GM10248 (cell line): ENCODE results near the gene MEIS1.

ENCODE experiments used
- CTCF ChIA-PET: fragments of 300-600 bp; sonication (Branson Sonifier 250); formaldehyde crosslinking; extraction: SDS; loops from one replicate; lab custom pipeline; 2021; ENCODE audit warnings: antibody characterized with exemption; lab: Yijun Ruan, JAX
- POLR2A ChIA-PET: fragments of 350-650 bp; sonication (Branson Sonifier 250); formaldehyde crosslinking; extraction: SDS; loops from one replicate; lab custom pipeline; 2020; ENCODE audit warnings: antibody characterized with exemption; lab: Yijun Ruan, JAX
- DNase-seq: peaks from one replicate; pipeline ENCODE4 v3.0.0; 2012; ENCODE audit errors: extremely low spot score
- CTCF ChIP-seq: IDR thresholded peaks from 2 replicates; pipeline ENCODE4 v1.5.1; 2012; ENCODE audit warnings: mild to moderate bottlenecking, low read depth; ENCODE audit errors: extremely low read depth, missing control alignments, control extremely low read depth

The MEIS1 gene

DNA sequence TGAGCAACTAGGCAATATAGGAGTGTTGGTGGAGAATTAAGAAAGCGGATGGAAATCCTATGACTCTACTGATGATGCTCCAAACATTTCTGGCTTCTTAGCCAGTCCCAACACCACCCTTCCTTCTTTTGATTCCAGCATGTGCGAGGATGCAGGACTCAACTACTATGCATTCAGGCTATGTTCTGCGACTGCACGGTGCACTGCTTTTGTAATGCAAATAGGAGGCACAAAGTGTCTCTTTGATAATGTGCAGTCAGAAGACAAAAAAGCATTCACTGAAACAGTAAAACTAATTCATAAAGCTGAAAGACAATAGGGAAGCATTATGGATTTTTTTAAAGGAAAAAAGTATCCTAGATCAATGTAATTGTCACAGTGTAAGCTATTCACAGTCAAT, 106.7 kb downstream of the MEIS1 start:
- CTCF ChIA-PET: interaction anchor here (1.6 kb wide), 1 partner anchor 12 kb away, joined by 3 read pairs; no protein-coding TSS in a partner anchor
- DNase-seq: no peak
- POLR2A ChIA-PET: no interaction called here
- TF ChIP-seq CTCF: no peak

- POLR2A ChIA-PET: no interaction called here
- no peak for DNase-seq
- no peak for TF ChIP-seq CTCF
- CTCF ChIA-PET: interaction anchor here (1.6 kb wide), 1 partner anchor 10 kb away, joined by 3 read pairs; no protein-coding TSS in a partner anchor
These were observed 108.4 kb downstream of the MEIS1 start for GRCh38 chr2:66543257-66543767.

- CTCF ChIA-PET: interaction anchor here (1.0 kb wide), 1 partner anchor 52 kb away, joined by 3 read pairs; no protein-coding TSS in a partner anchor
- POLR2A ChIA-PET: no interaction called here
- no peak for DNase-seq
- no peak for TF ChIP-seq CTCF
These were observed 109.3 kb downstream of the MEIS1 start for GRCh38 chr2:66544258-66544657.

GRCh38 chr2:66545258-66545657, 110.3 kb downstream of the MEIS1 start:
- CTCF ChIA-PET: interaction anchor here (1.3 kb wide), 1 partner anchor 9 kb away, joined by 3 read pairs; no protein-coding TSS in a partner anchor
- POLR2A ChIA-PET: no interaction called here
- DNase-seq: no peak
- TF ChIP-seq CTCF: no peak

DNA sequence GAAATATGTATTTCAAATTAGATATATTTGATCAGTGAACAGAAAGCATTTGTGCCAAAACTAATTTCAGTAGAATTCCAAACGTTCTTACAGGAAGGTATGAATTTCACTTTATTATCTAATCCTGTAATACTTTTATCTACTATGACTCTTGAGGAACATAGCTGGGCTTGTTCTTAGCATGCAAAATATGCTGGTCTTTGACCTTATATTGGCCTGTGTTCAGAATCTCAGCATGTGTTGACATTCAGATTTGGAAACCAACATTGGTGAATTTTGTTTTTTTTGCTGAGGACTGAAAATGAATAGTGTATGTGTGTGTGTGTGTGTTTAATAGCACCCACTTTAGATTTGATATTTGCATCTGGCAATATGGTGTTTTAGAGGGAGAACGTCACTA, 112.2 kb downstream of the MEIS1 start:
- no peak for DNase-seq
- TF ChIP-seq CTCF: no peak
- POLR2A ChIA-PET: no interaction called here
- CTCF ChIA-PET: interaction anchor here (2.9 kb wide), 1 partner anchor 11 kb away, joined by 10 read pairs; no protein-coding TSS in a partner anchor

GRCh38 chr2:66547887-66548286, 113.0 kb downstream of the MEIS1 start:
- DNase-seq: no peak
- no peak for TF ChIP-seq CTCF
- ChIA-PET CTCF (interaction anchor here (2.9 kb wide), 1 partner anchor 12 kb away, joined by 10 read pairs; no protein-coding TSS in a partner anchor), POLR2A (no interaction called here)
